ENCODE measurements around the gene IGFBP4. TPM values are rescaled to one million over a fixed set of nuclear protein-coding genes. Genes with fewer than 3 reads are reported as not detected.

Gene IGFBP4
- total and polyA plus RNA-seq, 10 of the 15 experiments (the other 5 are each of a cell fraction or from before 2014, with no cell fraction given): 2.4 to 22.3 (median 6.6) TPM

- Histone ChIP-seq H2AFZ (ENCODE audit: control insufficient read depth, low read depth, low read length) (no peak overlapping the region), H3K9ac (ENCODE audit: control insufficient read depth, insufficient read depth, low read length) (no peak overlapping the region), H3K79me2 (ENCODE audit: control insufficient read depth, insufficient read depth, low read length) (no peaks in the 10 kb centered on the region), H3K9me3 (replicated peaks; ENCODE audit: control insufficient read depth, insufficient read depth, low read length) (no peaks in the 10 kb centered on the region), H3K4me2 (ENCODE audit: control insufficient read depth, insufficient read depth) (no peak overlapping the region), H3K36me3 (ENCODE audit: control insufficient read depth in 2 of 2, insufficient read depth in 2 of 2, low read length in 1 of 2) (no peaks in the 10 kb centered on the region), H4K20me1 (ENCODE audit: control insufficient read depth, insufficient read depth) (no peaks in the 10 kb centered on the region), H3K4me1 (ENCODE audit: control insufficient read depth, insufficient read depth, low read length) (no peaks in the 10 kb centered on the region), H3K4me3 (no peak overlapping the region), H3K27ac (ENCODE audit: control insufficient read depth, insufficient read depth) (no peak overlapping the region), H3K27me3 (replicated peaks in 1 of 2; ENCODE audit: control insufficient read depth in 2 of 2, insufficient read depth in 2 of 2, low read length in 1 of 2) (peaks cover 0 to 5% of the 10 kb centered on the region in 2 experiments; a peak in 2 of 4 replicates)
- ChIA-PET CTCF (interaction anchor here (1.0 to 1.1 kb wide), 2 partner anchors 21 to 45 kb away, joined by 3 to 5 read pairs; no protein-coding TSS in a partner anchor), SMC1A (ENCODE audit: uncharacterized antibody, unreplicated experiment) (interaction anchor here (1.5 to 1.8 kb wide), 2 partner anchors 15 to 26 kb away, joined by 3 to 9 read pairs; no protein-coding TSS in a partner anchor), POLR2A (interaction anchor here (1.2 kb wide), 1 partner anchor 11 kb away, joined by 3 read pairs; no protein-coding TSS in a partner anchor), RAD21 (ENCODE audit: unreplicated experiment) (no interaction called here)
- in situ Hi-C loops (cut with MboI) (no loop called here), intact Hi-C loops (cut with micrococcal nuclease; ENCODE audit: unreplicated experiment) (no loop called here)
- TF ChIP-seq SMC3 (IDR thresholded peaks at IDR 0.05; ENCODE audit: borderline replicate concordance, low read length) (no peak), POU2F2 (IDR thresholded peaks at IDR 0.05; ENCODE audit: borderline replicate concordance, low read depth, low read length) (no peak), HCFC1 (IDR thresholded peaks at IDR 0.05; ENCODE audit: low read length) (no peak), GABPA (IDR thresholded peaks at IDR 0.05; ENCODE audit: low read depth) (no peak), BCL3 (IDR thresholded peaks at IDR 0.05; ENCODE audit: borderline replicate concordance, insufficient read depth, low read depth, low read length, poor library complexity, severe bottlenecking) (peak; percentile 17), STAT1 (conservative IDR thresholded peaks at IDR 0.05) (no peak), SMAD1 (IDR thresholded peaks at IDR 0.05; ENCODE audit: low read depth, partially characterized antibody) (no peak), PAX8 (IDR thresholded peaks at IDR 0.05) (no peak), NFXL1 (IDR thresholded peaks at IDR 0.05; ENCODE audit: borderline replicate concordance) (no peak)
- BruUV-seq (replicated peaks): no TSS peak
- 30% methylated on average over 5 of the region's 5 CpGs for WGBS (ENCODE audit: insufficient coverage, insufficient replicate concordance, low lambda C conversion rate, missing lambda C conversion rate)
- ATAC-seq (no peak), DNase-seq (ENCODE audit: low read depth, low spot score) (no peak), FAIRE-seq (no peak)
These were observed 59.5 kb downstream of the IGFBP4 start for GRCh38 chr17:40502716-40503115.
